ENCODE results near the gene MTIF3.

DNA sequence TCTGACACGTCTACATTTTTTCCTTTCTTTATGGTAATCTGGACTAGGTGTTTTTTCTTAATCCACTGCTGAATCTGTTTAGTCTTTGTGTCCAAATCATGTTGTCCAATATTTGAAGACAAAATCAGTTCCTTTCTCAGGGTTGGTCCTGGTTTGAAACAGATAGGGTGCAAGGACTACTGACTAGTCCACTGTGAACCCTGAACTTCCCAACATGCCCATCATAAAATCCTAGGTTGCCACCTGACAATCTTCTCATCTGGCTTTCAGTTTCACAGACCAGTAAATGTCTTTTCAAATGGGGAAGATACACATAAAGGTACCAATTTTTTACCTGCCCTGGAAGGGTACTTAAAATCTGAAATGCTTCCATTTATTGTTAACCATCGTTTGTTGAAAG, 13.2 kb downstream of the MTIF3 start:
- TF ChIP-seq POLR2A (IDR thresholded peaks at IDR 0.05), result no peak
- TF ChIP-seq CTCF (IDR thresholded peaks at IDR 0.05), result no peak
- TF ChIP-seq EP300 (IDR thresholded peaks at IDR 0.05), result no peak
- no peak for TF ChIP-seq POLR2AphosphoS5 (IDR thresholded peaks at IDR 0.05)
